Thyroid gland (tissue), 4 donors: ENCODE data around the gene IQGAP2. TPM values are rescaled to one million over a fixed set of nuclear protein-coding genes. Genes with fewer than 3 reads are reported as not detected.

Experiments used
- DNase-seq, 2 donors: peaks; one replicate each; pipeline ENCODE4 v3.0.0-alpha.2; 2019
- H3K27ac ChIP-seq, 3 donors: fragments of 200-600 bp; sonication (generic); 1 replicate in 2 of 3; 2 replicates in 1 of 3; pipeline ENCODE4 v1.5.1; 2016 to 2019; ENCODE audit warnings: mild to moderate bottlenecking in 1 of 3, moderate library complexity in 1 of 3
- H3K27me3 ChIP-seq: fragments of 200-600 bp; sonication (generic); one replicate; pipeline ENCODE4 v1.5.1; 2019
- H3K36me3 ChIP-seq, 2 donors: fragments of 200-600 bp; sonication (generic); one replicate each; pipeline ENCODE4 v1.5.1; 2016 to 2019
- H3K4me1 ChIP-seq, 2 donors: fragments of 200-600 bp; sonication (generic); one replicate each; pipeline ENCODE4 v1.5.1; 2017 to 2019
- H3K4me3 ChIP-seq, 3 donors: fragments of 200-600 bp; sonication (generic); replicated peaks in 1 of 3; 1 replicate in 2 of 3; 2 replicates in 1 of 3; pipeline ENCODE4 v1.5.1; 2016; ENCODE audit warnings: mild to moderate bottlenecking in 1 of 3
- H3K9me3 ChIP-seq: fragments of 200-600 bp; sonication (generic); one replicate; pipeline ENCODE4 v1.5.1; 2017
- CTCF ChIP-seq, 6 experiments: fragments of 200-600 bp in 3 of 6; fragments of 450-650 bp in 3 of 6; sonication (generic) in 3 of 6; IDR thresholded peaks; one replicate each; pipeline ENCODE4 v1.5.1; 2016 to 2019; ENCODE audit warnings: antibody characterized with exemption in 6 of 6, mild to moderate bottlenecking in 2 of 6, inconsistent platforms in 1 of 6, moderate library complexity in 1 of 6
- POLR2A ChIP-seq, 2 donors: fragments of 450-650 bp; IDR thresholded peaks; one replicate each; pipeline ENCODE4 v1.6.1; 2017; ENCODE audit warnings: antibody characterized with exemption in 2 of 2, mild to moderate bottlenecking in 2 of 2, moderate library complexity in 1 of 2
- WGBS, 2 donors: methylation state at CpG; one replicate each; pipeline ENCODE4 v1.1.5; 2017; 5-methylcytosine and 5-hydroxymethylcytosine counted together
- intact Hi-C: fragments of 100-400 bp; cut with DNase I; formaldehyde crosslinking; loops from one replicate; pipeline ENCODE4 v1.15.1; 2023
- total RNA-seq, 4 donors: library from RNA; depleted of rRNA; stranded (reverse); fragments of >200 nt; gene quantifications; one replicate each; pipeline ENCODE4 v1.2.3, GENCODE V29; 2016

Gene IQGAP2
- total RNA-seq, 4 donors from 2014 or later: 55.1 to 85.5 (median 64.0) TPM

- Histone ChIP-seq H3K4me3 (no peak overlapping the region), H3K27me3 (no peaks in the 10 kb centered on the region), H3K27ac (no peak overlapping the region), H3K4me1 (no peaks in the 10 kb centered on the region), H3K36me3 (no peaks in the 10 kb centered on the region), H3K9me3 (no peaks in the 10 kb centered on the region)
- TF ChIP-seq POLR2A (IDR thresholded peaks at IDR 0.05) (no peak), CTCF (IDR thresholded peaks at IDR 0.05) (no peak)
- DNase-seq: no peak
- intact Hi-C loops: no loop called here
- 76 to 86% methylated on average over 3 of the region's 3 CpGs for WGBS, 2 donors
Measured at GRCh38 chr5:76745670-76746069, 342.6 kb downstream of the IQGAP2 start.

- no peak for DNase-seq
- H3K27ac ChIP-seq: no peak overlapping the region
- 86 to 96% methylated on average over 2 of the region's 2 CpGs for WGBS, 2 donors
- H3K27me3 ChIP-seq: no peaks in the 10 kb centered on the region
- intact Hi-C loops: no loop called here
- H3K4me3 ChIP-seq: no peak overlapping the region
- no peak for TF ChIP-seq CTCF (IDR thresholded peaks at IDR 0.05)
- no peak for TF ChIP-seq POLR2A (IDR thresholded peaks at IDR 0.05)
- no peaks in the 10 kb centered on the region for H3K9me3 ChIP-seq
- H3K36me3 ChIP-seq: no peaks in the 10 kb centered on the region
- no peaks in the 10 kb centered on the region for H3K4me1 ChIP-seq
Measured at GRCh38 chr5:76746677-76747076, 343.6 kb downstream of the IQGAP2 start.

- H3K9me3 ChIP-seq: no peaks in the 10 kb centered on the region
- DNase-seq: no peak
- WGBS, 2 donors: 94 to 95% methylated on average over 13 of the region's 13 CpGs
- no peaks in the 10 kb centered on the region for H3K36me3 ChIP-seq
- no peaks in the 10 kb centered on the region for H3K4me1 ChIP-seq
- H3K4me3 ChIP-seq: no peak overlapping the region
- TF ChIP-seq POLR2A (IDR thresholded peaks at IDR 0.05) (no peak), CTCF (IDR thresholded peaks at IDR 0.05) (no peak)
- intact Hi-C loops: no loop called here
- H3K27ac ChIP-seq: no peak overlapping the region
- H3K27me3 ChIP-seq: no peaks in the 10 kb centered on the region
Measured at GRCh38 chr5:76747706-76748105, 344.6 kb downstream of the IQGAP2 start.

- no peaks in the 10 kb centered on the region for H3K27me3 ChIP-seq
- H3K9me3 ChIP-seq: no peaks in the 10 kb centered on the region
- H3K27ac ChIP-seq: no peak overlapping the region
- no peak overlapping the region for H3K4me3 ChIP-seq
- WGBS, 2 donors: 95 to 96% methylated on average over 5 of the region's 5 CpGs
- no peak for DNase-seq
- H3K4me1 ChIP-seq: no peaks in the 10 kb centered on the region
- TF ChIP-seq POLR2A (IDR thresholded peaks at IDR 0.05) (no peak), CTCF (IDR thresholded peaks at IDR 0.05) (no peak)
- intact Hi-C loops: no loop called here
- H3K36me3 ChIP-seq: no peaks in the 10 kb centered on the region
Measured at GRCh38 chr5:76751291-76751690, 348.2 kb downstream of the IQGAP2 start.

- Histone ChIP-seq H3K36me3 (no peaks in the 10 kb centered on the region), H3K27ac (no peak overlapping the region), H3K27me3 (no peaks in the 10 kb centered on the region), H3K9me3 (no peaks in the 10 kb centered on the region), H3K4me3 (no peak overlapping the region), H3K4me1 (no peaks in the 10 kb centered on the region)
- no peak for DNase-seq
- TF ChIP-seq POLR2A (IDR thresholded peaks at IDR 0.05) (no peak), CTCF (IDR thresholded peaks at IDR 0.05) (no peak)
- intact Hi-C loops: no loop called here
- 80 to 83% methylated on average over 3 of the region's 3 CpGs for WGBS, 2 donors
Measured at GRCh38 chr5:76754668-76755078, 351.6 kb downstream of the IQGAP2 start.
